Urothelium cell line (cell line): Measurements from ENCODE around the gene SLC6A11.

Experiments
- DNase-seq: peaks from one replicate; pipeline ENCODE4 v3.0.0; 2011; ENCODE audit warnings: low spot score, mixed read lengths
- FAIRE-seq: peaks from 2 replicates; lab custom pipeline; 2011; peaks lifted over from hg19 to GRCh38; lab: Jason Lieb, UNC

Gene SLC6A11

DNA sequence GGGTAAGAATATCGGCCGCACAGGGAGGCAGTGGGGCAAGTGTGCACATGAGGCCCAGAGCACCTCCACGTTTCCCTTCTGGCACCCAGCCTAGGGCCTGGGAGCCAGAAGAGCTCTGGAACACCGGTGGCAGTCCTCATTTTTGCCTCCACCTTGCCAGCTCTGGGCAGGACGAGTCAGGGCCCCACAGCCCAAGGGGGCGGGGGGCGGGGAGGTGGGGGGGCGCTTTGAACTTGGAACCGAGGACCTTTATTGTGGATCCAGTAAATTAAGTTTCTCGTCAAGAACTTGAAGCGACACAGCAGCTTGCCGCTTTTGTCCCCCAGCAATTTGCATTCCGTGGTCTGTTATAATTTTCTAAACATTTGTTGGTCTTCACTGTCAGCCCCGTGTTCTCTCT lies 66.8 kb downstream of the SLC6A11 start:
- FAIRE-seq = no peak
- no peak for DNase-seq

GRCh38 chr3:10883478-10884234 lies 67.6 kb downstream of the SLC6A11 start:
- peak; percentile 16 for DNase-seq

GRCh38 chr3:10887015-10887414 lies 71.0 kb downstream of the SLC6A11 start:
- no peak for DNase-seq
- peak; percentile 76 for FAIRE-seq

More at GRCh38 chr3:10883478-10884234, 67.6 kb downstream of the SLC6A11 start:
- no peak for FAIRE-seq

- no peak for FAIRE-seq
Observed at GRCh38 chr3:10888518-10889090, 72.6 kb downstream of the SLC6A11 start.

GRCh38 chr3:10889206-10889960 lies 73.4 kb downstream of the SLC6A11 start:
- DNase-seq (no peak), FAIRE-seq (no peak)

More at GRCh38 chr3:10888518-10889090, 72.6 kb downstream of the SLC6A11 start:
- no peak for DNase-seq

DNA sequence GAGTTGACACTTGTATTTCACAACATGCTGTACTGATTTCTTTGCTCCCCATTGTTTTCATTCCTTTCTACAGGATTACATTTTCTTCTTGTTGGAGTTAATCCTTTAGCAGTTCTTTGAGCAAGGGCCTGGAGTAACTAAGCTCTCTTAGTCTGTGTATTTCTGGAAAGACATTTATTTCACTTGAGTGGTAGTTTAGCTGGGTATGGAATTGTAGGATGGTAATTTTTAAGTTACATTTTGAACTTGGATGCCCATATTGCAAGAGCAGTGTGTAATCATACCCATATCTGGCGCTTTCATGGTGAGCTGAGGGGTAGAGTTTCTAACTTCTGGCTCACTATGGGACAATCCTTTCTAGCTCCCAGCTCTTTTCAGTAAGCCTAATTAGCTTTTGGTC lies 74.6 kb downstream of the SLC6A11 start:
- DNase-seq (no peak), FAIRE-seq (no peak)

GRCh38 chr3:10892622-10893021 lies 76.6 kb downstream of the SLC6A11 start:
- FAIRE-seq = peak; percentile 5
- DNase-seq = no peak

DNA sequence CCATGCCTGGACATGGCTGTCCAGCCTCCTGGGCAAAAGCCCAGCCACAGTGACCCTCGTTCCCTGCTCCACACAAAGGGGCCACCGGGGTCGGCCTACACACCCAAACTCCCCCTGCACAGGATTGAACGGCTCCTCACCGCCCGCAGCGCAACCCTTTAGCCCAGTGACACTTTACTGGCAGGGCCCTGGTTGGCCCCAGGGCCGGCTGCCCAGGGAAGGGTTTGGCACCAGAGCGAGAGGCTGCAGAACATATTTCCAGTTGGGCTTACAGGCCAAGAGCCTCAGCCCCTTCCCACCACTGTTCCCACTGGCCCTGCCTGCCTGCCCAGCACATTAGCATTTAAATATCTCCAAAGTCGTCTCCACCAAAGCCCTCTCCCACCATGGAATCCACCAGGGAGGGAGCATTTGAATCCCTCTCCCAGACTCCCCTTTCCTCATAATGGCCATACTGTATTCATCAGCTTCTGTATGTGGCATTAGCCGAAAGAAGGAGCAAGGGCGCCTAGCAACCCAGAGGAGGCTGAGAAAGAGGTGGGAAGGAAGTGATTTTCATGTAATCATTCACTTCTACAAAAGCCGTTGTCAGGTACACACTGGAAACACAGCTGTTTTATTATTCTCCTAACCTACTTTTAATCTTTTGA lies 85.4 kb downstream of the SLC6A11 start:
- DNase-seq = no peak
- FAIRE-seq = no peak

GRCh38 chr3:10907262-10907661 lies 91.2 kb downstream of the SLC6A11 start:
- FAIRE-seq (no peak), DNase-seq (no peak)

DNA sequence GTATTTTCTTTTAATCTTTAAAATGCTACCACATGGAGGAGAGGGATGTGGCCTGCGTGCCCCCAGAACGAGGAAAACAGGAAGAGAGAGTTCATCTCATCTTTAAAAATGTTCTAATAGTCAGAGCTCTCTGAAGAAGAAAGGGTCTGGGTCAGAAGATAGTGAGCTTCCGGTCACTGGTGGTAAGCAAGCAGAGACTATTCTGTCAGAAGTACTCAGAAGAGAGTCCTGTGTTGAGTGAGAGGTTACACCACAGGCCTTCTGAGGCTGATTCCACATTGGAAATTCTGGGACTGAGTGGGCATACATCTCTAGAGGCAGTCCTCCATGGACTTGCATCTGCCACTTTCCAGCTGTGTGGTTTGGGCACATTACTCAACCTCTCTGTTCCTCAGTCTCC lies 94.3 kb downstream of the SLC6A11 start:
- no peak for FAIRE-seq
- DNase-seq = no peak

GRCh38 chr3:10911350-10912002 lies 95.4 kb downstream of the SLC6A11 start:
- no peak for DNase-seq
- FAIRE-seq = no peak

DNA sequence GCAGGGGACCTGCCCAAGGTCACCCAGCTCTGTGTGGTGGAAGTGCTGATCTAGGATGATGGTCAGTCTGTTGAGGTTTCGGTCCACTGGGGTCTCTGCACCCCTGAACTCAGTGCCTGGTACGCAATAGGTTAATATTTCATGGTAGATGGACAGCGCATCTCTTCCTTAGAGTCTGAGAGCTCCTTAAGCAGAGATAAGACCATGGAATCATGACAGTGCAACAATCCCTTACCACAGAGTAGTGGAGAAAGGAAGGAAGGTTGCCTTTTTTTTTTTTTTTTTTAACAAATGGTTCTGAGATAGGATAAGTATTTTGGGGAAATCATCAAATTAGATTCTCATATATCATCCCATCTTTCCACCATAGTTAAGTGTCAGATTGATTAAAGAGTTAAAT lies 96.8 kb downstream of the SLC6A11 start:
- FAIRE-seq (no peak), DNase-seq (no peak)

GRCh38 chr3:10915376-10915775 lies 99.3 kb downstream of the SLC6A11 start:
- FAIRE-seq (no peak), DNase-seq (no peak)

DNA sequence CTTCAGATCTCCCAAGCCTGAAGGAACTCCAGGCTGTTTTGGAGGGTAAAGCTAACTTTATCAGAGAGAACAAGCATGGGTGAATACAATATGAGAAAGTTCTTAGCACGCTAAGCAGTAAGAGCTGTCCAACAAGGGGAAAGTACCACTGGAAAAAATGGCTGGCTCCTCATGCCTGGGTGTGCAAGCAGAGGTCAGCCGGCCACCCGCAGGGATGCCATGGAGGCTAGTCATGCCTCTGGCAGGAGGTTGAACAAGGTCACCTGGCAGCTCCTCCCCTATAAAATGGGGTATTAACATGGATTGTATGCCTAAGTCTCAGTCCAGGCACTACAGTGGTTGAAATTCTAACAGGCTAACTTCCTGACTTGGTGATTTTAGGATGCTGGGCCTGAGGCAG lies 101.1 kb downstream of the SLC6A11 start:
- FAIRE-seq (no peak), DNase-seq (peak; percentile 45)

- no peak for FAIRE-seq
- no peak for DNase-seq
Observed at GRCh38 chr3:10918011-10918410, 102.0 kb downstream of the SLC6A11 start.

- FAIRE-seq (peak; percentile 35), DNase-seq (no peak)
Observed at GRCh38 chr3:10919636-10920035, 103.6 kb downstream of the SLC6A11 start.

- FAIRE-seq (no peak), DNase-seq (no peak)
Observed at GRCh38 chr3:10925436-10926255, 109.6 kb downstream of the SLC6A11 start.

GRCh38 chr3:10926256-10926810 lies 110.3 kb downstream of the SLC6A11 start:
- FAIRE-seq (no peak), DNase-seq (no peak)

- no peak for DNase-seq
Observed at GRCh38 chr3:10926811-10927521, 110.9 kb downstream of the SLC6A11 start.

More at GRCh38 chr3:10926811-10927521, 110.9 kb downstream of the SLC6A11 start:
- FAIRE-seq = no peak
